HG03108 (cell line): ENCODE measurements around the gene ZMYND19.
"Not testable (repeated sequence)": the region's sequence is repeated elsewhere in the genome, so short reads cannot be mapped to it uniquely, and the experiment has no call there.

Experiments used
- ATAC-seq: cut with Tn5 transposase; IDR thresholded peaks from one replicate; pipeline ENCODE4 v1.9.1; 2021; ENCODE audit warnings: moderate library complexity; ENCODE audit not compliant: unreplicated experiment

ZMYND19 gene

DNA sequence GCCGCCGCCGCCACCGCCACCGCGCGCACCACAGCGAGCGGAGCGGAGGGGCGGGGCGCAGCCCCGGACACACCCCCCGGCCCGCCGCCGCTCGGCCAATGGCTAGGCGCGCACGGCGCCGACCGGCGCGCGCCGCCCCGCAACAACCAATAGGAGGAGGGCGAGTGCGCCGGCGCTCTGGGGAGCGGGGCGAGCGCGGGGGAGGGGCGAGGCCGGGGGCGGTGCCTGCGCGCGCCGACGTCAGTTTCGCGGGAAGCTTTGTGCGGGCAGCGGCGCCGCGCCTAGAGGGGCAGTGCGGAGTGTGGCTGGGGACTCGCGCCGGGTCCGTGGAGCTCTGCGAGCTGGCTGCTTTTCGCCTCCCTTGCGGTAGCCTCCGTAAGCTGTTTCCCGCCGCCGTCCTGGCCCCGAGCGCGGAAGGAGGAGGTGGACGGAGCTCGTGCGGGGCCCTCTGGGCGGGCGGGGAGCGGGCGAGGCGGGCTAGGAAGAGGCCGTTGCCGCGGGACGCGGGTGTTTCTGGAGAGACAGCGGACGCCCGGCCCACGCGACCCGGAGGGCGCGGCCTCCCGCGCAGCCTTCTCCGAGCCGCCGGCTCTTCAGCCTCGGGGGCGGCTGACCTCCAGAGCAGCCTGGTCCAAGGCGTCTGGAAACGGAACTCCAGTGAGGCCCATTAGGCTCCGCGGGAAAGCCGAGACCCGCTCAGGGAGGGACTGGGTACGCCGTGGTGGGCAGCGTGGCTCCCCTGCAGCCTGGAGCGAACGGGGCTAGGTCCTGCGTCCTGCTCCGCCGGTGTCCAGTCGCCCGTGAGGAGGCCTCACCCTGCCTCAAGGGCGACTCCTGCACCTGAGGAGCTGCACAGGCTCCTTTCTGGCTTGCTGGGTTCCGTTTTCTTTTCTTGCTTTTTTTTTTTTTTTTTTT, at the start of gene ZMYND19:
Gene ZMYND19 (minus strand): TSS at position 44 of the 915 bp plus-strand sequence. CDS start 249 bp downstream, outside the sequence.
- ATAC-seq, result peak; percentile 85

DNA sequence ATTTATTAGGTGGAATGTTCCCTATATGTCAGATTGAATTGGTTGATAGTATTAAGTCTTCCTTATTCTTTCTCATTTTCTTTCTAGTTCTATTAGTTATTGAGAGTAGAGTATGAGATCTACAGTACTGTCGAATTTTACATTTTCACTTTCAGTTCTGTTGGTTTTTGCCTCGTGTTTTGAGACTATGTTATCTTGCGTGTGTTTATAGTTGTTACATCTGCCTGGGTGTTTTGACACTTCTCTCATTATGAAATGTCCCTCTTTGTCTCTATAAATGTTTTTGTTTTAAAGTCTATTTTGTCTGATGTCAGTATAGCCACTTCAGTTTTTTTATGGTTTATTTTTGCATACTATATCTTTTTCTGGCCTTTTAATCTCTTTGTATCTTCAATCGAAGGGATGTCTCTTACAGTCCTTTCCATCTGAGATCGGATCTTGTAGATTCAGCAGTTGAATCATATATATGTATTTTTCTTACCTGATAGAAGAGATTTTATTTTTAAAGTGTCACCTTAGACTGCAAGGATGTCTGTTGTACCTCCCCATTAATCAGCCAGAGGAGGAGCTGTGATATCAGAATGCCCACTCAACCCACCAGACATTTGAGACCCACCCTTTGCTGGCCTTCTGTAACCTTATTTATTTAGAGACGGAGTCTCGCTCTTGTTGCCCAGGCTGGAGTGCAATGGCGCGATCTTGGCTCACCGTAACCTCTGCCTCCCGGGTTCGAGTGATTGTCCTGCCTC, 49.2 kb upstream of the ZMYND19 start:
- ATAC-seq, result peak; percentile 73

DNA sequence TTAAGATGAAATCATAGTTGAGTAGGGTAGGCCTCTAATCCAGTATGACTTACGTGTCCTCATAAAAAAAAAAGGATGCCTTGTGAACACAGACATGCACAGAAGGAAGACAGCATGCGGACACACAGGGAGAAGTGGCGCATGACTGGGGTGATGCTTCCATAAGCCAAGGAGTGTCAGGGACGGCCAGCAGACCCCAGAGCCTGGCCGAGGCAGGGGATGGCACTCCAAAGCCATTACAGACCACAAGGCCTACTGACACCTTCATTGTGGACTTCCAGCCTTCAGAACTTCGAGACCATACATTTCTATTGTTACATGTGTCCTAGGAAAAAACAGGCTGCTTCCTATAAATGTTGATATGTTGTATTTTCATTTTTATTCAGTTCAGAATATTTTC, 48.4 kb upstream of the ZMYND19 start:
- ATAC-seq, result no peak

DNA sequence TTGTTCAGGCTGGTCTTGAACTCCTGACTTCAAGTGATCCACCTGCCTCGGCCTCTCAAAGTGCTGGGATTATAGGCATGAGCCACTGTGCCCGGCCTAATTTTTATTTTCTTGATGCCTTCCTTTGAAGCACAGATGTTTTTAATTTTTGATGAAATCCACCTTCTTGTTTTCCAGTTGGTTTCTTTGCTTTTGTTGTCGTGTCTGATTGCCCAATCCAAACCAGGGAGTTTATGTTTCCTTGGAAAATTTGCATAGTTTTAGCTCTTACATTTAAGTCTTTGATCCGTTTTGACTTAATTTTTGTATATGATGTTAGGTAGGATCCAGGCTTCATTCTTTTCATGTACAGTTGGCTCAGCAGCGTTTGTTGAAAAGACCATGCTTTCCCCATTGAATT, 43.7 kb upstream of the ZMYND19 start:
- no peak for ATAC-seq

DNA sequence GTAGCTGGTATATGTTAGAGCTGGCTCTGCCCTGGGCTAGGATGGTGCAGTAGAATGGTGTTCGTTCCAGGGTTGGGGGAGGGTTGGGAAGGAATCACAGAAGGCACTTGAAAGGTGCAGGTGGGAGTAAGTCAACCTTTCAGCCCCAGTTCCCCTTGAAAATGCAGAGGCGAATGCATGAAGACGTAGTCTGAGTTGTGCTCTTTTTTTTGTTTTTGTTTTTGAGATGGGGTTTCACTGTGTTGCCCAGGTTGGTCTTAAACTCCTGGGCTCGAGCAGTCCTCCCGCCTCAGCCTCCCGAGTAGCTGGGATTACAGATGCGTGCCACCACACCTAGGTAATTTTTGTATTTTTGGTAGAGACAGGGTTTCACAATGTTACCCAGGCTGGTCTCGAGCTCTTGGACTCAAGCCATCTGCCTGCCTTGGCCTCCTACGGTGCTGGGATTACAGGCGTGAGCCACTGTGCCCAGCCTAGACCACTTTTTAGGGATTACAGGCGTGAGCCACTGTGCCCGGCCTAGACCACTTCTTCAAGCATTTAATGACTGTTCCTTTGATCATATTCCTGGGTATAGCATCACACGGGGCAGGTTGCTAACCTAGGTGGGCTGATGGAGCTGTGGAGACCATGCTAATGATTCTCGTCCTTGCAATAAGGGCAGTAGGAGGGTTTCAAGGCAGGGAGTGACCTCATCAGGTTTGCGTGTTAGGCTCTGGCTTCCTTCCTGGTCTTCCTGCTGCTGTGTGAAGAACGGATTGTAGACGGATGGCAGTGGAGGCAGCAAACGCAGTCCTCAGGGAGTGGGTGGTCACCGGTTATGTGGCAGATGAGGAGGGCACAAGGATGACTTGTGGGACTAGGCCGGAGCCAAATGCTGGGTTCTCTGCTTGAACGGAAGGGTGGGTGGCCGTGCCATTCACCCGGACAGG, 42.2 kb upstream of the ZMYND19 start:
- ATAC-seq, result no peak

DNA sequence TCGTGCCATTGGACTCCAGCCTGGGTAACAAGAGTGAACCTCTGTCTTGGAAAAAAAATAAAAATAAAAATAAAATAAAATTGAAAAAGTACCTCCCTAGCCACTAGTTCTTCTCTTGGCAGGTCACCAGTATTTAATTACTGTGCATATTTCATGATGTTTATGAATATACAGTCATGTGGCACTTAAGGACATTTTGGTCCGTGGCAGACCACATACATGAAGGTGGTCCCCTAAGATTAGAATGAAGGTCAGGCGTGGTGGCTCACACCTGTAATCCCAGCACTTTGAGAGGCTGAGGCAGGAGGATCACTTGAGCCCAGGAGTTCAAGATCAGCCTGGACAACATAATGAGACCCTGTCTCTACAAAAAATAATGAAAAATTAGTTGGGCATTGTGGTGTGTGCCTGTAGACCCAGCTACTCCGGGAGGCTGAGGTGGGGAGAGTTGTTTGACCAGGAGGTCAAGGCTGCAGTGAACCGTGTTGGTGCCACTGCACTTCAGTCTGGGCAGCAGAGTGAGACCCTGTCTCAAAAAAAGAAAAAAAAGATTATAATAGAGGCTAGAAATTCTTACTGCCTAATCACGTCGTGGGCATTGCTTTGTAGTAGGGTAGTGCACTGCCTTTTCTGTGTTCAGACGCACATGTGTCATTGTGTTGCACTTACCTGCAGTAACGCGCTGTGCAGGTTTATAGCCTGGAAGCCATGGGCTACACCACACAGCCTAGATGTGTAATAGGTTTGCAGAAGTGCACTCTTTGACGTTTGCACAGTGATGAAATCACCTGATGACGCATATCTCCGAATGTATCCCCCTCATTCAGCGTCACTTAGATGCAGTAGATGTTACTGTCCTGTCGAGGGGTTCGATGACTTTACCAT, 41.3 kb upstream of the ZMYND19 start:
- ATAC-seq, result no peak

DNA sequence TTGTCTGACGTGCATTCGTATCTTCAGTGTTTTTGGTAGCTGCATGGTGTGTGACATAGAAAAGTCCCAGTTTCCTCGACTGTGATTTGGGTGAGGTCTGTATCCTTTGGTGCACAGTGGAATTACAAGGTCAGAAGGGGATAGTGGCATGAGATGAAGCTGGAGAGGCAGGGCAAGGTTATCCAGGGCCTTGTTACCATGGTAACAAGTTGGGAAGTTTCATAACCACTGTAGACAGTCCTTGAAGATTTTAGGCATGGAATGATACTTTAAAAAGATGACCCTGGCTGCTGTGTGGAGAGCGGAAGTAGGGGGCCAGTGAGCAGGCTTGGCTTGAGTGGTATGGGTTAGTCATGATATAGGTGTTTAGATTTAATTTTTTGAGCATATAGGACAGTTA, 40.4 kb upstream of the ZMYND19 start:
- ATAC-seq, result no peak

DNA sequence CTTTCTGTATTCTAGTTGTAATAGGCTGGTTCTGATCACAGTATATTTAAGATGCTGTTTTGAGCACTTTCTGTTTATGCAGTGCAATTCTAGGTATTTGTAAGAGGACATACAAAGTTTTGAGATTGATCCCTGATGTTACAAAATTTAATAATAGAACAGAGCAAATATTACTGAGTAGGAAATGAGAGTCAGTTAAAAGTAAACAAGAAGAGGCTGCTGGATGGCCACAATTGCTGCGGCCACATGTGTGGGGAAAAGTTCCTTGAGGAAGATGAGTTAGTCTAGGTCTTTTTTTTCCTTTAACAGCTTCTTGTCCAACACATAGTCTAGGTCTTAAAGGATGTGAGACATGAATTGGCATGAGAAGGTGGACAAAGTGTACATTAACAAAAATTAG, 39.8 kb upstream of the ZMYND19 start:
- ATAC-seq, result no peak

DNA sequence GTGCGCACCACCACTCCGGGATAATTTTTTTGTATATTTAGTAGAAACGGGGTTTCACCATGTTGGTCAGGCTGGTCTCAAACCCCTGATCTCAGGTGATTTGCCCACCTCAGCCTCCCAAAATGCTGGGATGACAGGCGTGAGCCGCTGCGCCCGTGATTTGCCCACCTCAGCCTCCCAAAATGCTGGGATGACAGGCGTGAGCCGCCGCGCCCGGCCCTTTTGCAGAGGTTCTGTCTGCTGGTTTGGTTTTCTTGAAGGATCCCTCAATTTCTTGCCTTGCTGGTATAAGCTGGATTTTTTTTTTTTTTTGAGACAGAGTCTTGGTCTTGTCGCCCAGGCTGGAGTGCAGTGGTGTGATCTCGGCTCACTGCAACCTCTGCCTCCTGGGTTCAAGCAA, 37.1 kb upstream of the ZMYND19 start:
- not testable (repeated sequence) for ATAC-seq

DNA sequence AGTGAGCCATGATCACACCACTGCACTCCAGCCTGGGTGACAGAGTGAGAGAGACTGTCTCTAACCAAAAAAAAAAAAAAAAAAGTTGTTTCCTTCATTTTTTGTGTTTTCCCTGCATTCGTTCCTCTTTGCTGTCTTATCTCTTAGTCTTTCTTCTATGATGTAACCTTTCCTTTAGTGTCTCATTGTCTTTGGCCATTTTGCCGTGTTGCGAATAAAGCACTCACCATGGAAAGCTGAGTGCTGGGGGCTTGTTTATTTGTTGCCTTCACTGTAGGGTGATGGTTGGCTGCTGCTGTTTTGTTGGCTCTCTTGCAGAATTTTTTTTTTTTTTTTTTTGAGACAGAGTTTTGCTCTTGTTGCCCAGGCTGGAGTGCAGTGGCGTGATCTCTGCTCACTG, 36.2 kb upstream of the ZMYND19 start:
- ATAC-seq, result no peak

DNA sequence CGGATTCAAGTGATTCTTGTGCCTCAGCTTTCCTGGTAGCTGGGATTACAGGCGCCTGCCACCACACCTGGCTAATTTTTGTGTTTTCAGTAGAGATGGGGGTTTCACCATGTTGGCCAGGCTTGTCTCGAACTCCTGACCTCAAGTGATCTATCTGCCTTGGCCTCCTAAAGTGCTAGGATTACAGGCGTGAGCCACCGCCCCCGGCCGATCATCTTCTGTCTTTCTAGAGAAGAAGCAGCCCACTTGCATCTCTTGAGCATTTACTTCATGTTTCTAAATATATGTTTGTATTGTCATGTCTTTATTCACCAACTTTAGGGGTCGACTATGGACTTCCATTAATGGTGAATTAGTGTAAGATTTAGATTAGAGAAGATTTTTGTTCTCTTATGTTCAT, 31.9 kb upstream of the ZMYND19 start:
- not testable (repeated sequence) for ATAC-seq

DNA sequence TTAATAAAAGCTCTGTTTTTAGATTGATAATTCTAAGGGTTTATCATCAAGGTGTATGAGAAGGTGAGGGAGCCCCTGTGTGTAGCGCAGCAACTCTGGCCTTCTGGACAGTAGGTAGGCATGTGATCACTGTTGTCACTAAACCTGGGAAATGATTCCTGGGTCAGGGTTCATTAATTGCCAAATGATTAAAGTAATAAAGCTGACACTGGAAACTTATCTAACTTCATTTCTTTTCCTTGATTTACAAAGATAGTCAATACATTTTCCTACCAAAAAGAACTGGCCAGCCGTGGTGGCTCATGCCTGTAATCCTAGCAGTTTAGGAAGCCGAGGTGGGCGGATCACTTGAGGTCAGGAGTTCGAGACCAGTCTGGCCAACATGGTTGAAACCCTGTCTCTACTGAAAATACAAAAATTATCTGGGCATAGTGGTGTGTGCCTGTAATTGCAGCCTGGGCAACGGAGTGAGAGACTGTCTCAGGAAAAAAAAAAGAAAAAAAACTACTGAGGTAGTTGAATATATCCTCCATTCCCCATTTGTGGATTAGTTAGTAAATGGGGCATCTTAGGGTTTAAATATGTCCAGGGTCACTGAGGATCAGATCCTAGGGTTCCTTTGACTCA, 30.9 kb upstream of the ZMYND19 start:
- ATAC-seq, result no peak

DNA sequence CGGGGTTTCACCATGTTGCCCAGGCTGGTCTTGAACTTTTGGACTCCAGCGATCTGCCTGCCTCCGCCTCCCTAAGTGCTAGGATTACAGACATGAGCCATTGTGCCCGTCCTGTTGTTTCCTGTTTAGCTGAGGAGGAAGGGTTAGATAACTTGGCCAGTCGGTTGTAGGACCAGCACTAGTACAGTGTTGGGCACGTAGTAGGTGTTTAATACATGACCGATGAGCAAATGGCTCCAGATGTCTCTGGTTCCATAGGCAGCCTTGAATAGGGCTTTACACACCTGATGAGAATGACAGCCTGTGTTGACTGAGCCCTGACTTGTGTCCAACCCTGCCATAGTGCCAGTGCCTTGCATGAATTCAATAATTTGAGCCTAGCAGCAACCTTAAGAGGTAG, 30.3 kb upstream of the ZMYND19 start:
- no peak for ATAC-seq

DNA sequence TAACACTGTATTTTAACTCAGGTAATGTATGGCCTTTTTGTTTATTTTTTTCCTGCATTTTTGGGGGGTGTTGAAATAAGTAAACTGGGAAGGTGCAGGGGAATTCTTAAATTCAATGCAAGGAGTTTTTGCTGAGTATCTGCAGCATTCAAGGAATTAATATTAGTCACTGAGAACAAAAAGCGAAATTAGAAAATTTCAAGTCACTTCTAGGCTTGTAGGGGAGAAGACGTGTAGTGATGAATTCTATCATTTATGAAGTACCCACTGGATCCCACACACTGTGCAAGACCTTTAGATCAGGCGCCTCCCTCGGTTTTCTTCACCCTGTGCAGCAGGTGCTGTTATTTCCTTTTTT, 29.7 kb upstream of the ZMYND19 start:
- ATAC-seq, result no peak

DNA sequence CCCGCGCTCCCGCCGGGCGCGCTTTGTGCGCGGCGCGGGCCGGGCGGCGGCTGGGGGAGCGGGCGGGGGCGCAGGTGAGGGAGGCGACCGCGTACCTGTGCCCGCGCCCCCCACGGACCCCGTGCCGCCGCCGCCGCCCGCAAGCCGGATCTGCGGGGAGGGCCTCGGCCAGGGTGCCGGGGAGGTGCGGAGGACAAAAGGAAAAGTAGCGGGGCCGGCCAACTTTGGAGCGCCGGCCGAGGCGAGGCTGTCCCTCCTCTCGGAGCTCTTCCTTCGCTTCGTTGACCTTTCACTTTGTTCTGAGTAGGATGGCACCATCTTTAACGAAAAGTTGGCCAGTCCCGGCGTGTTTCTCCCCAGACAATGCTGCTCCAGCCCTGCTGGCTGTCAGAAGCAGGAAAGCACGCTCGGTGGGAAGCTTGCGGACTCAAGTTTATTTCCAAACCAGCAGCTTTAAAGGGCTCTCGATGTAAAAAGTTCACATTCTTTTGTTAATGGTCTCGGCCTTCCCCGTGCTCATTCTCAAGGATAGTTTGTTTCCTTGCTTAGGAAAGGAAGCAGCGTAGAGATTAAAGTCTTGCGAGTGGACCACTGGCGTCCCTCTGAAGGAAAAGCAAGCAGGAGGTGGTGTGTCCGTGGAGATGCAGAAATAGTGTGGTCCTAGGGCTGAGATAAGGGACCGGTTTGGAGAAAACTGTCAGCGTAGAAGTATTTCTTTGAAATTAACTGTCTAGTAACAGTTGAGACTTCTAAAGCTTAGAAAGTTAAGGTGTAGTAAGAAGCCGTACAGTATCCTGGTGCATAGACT, 29.1 kb upstream of the ZMYND19 start:
- peak; percentile 10 for ATAC-seq

DNA sequence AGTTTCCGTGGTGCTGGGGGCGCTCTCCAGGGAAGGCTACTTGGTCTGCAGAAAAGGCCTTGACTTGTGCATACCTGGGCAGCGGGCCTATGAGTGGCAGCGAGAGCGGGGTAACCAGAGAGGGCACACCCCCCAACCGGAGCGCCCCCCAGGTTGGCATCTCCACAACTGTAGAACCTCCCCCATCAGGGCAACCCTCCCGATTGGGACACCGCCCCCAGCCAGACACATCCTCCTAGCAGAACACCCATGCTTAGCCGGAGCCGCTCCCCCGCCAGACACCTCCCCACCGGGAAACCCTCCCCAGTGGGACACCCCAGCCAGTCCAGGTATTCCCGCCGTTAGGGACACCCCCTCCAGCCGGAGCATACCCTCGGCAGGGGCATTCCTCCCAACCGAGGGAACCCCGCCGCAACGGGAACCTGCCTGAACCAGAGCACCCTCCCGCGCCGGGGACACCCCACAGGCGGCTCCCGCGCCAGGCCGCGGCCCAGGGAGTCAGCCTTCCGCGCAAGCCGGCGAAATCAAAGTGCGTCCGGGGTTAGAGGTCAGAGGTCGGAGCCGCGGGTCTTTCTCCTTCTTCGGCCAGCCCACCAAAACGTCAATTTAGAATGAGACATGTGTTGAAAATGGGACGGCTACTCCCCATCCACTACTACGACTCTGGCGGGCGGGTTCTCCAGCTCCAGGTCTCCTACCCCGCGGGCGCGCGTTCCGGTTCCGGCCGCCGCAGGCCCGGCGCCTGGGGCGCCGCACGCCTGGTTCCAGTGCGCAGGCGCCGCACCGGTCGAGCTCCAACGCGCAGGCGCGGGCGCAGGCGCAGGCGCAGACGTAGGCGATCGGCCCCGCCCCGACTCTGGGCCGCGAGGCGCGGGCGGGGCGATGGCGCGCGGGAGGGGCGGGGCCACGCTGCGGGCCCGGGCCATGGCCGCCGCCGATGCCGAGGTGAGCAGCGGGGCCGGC, 28.1 kb upstream of the ZMYND19 start, which contains the start of gene EHMT1:
Gene EHMT1 (plus strand): TSS at position 901 of the 963 bp plus-strand sequence. CDS start 24 bp downstream, at position 925.
- ATAC-seq, result peak; percentile 55

DNA sequence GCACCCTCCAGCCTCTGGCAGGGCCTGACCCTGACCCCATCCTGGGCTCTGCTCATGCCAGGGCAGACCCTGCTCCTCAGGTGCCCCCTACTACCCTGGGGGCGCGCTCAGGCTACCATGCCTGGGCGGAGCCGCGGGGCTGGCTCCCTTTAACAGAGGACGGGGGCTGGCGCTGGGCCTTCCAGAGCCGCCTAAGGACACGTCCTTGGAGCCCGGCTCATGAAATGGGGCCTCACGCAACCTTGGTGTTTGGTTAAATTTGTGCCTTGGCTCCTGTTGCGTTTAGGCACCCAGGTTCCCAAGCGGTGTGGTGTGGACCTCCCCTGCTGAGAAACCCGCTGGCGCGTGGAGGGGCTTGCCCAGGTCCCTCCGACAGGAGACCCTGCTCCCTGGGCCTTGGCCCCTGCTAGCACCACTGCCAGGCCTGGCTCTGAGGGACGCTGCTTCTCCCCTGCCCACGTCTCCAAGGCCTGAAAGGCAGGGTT, 25.1 kb upstream of the ZMYND19 start:
- no peak for ATAC-seq
